HepG2 (cell line): ENCODE measurements around the gene TPI1. TPM values are rescaled to one million over a fixed set of nuclear protein-coding genes. Genes with fewer than 3 reads are reported as not detected.

Experiments
- ATF1 ChIP-seq: IDR thresholded peaks from 2 replicates; pipeline ENCODE4 v1.6.1; 2016; ENCODE audit warnings: mild to moderate bottlenecking, control low read depth
- BRCA1 ChIP-seq: sonication (generic); formaldehyde crosslinking; IDR thresholded peaks from 2 replicates; pipeline ENCODE4 v1.4.0; 2020; ENCODE audit warnings: missing genetic modification reagents
- FOXJ3 ChIP-seq: sonication (generic); formaldehyde crosslinking; IDR thresholded peaks from 2 replicates; pipeline ENCODE4 v1.4.0; 2020; ENCODE audit warnings: missing genetic modification reagents, mild to moderate bottlenecking, borderline replicate concordance
- FOXM1 ChIP-seq: sonication (generic); formaldehyde crosslinking; IDR thresholded peaks from 2 replicates; pipeline ENCODE4 v1.5.0; 2020; ENCODE audit warnings: missing genetic modification reagents
- FOXP1 ChIP-seq, 2 experiments: fragments of 450-650 bp in 1 of 2; IDR thresholded peaks; 2 replicates each; pipeline ENCODE4 v1.6.1; 2017 to 2018; ENCODE audit warnings: antibody characterized with exemption in 1 of 2
- HIC2 ChIP-seq: sonication (generic); formaldehyde crosslinking; IDR thresholded peaks from 2 replicates; pipeline ENCODE4 v1.9.0; 2022; ENCODE audit warnings: low read depth, missing genetic modification reagents
- HNRNPK ChIP-seq: fragments of 200-400 bp; formaldehyde crosslinking; IDR thresholded peaks from 2 replicates; pipeline ENCODE4 v1.6.1; 2018; ENCODE audit warnings: low read length, low read depth, moderate library complexity, mild to moderate bottlenecking; ENCODE audit not compliant: poor library complexity, severe bottlenecking
- HOXA7 ChIP-seq: sonication (generic); formaldehyde crosslinking; IDR thresholded peaks from 2 replicates; pipeline ENCODE4 v1.8.1; 2022; ENCODE audit warnings: mild to moderate bottlenecking, missing genetic modification reagents, moderate library complexity
- IRF9 ChIP-seq: sonication (generic); formaldehyde crosslinking; IDR thresholded peaks from 2 replicates; pipeline ENCODE4 v1.8.0; 2022; ENCODE audit warnings: missing genetic modification reagents, mild to moderate bottlenecking, borderline replicate concordance
- JUND ChIP-seq: sonication (generic); formaldehyde crosslinking; IDR thresholded peaks from 2 replicates; pipeline ENCODE4 v1.8.0; 2022; ENCODE audit warnings: mild to moderate bottlenecking, missing genetic modification reagents
- KAT8 ChIP-seq: IDR thresholded peaks from 2 replicates; pipeline ENCODE4 v1.6.1; 2016; ENCODE audit warnings: missing genetic modification reagents, missing compliant biosample characterization
- MED1 ChIP-seq: sonication (generic); formaldehyde crosslinking; IDR thresholded peaks from 2 replicates; pipeline ENCODE4 v1.4.0; 2020; ENCODE audit warnings: missing genetic modification reagents
- NFIC ChIP-seq: IDR thresholded peaks from 2 replicates; pipeline ENCODE4 v1.6.1; 2012; ENCODE audit warnings: mild to moderate bottlenecking, low read length, inconsistent platforms
- POLR2AphosphoS2 ChIP-seq: IDR thresholded peaks from 2 replicates; pipeline ENCODE4 v1.6.1; 2011; ENCODE audit warnings: low read depth, low read length, improper control_type of control experiment
- SAFB2 ChIP-seq: sonication (generic); formaldehyde crosslinking; IDR thresholded peaks from 2 replicates; pipeline ENCODE4 v1.5.1; 2020; ENCODE audit warnings: missing genetic modification reagents, low read depth, mild to moderate bottlenecking, borderline replicate concordance
- SP5 ChIP-seq: IDR thresholded peaks from 2 replicates; pipeline ENCODE4 v1.6.1; 2016; ENCODE audit warnings: low read depth, borderline replicate concordance
- ZBTB4 ChIP-seq: sonication (generic); formaldehyde crosslinking; IDR thresholded peaks from 2 replicates; pipeline ENCODE4 v1.4.0; 2020; ENCODE audit warnings: missing genetic modification reagents, mild to moderate bottlenecking, borderline replicate concordance
- ZNF34 ChIP-seq: sonication (generic); formaldehyde crosslinking; IDR thresholded peaks from 2 replicates; pipeline ENCODE4 v1.4.0; 2020; ENCODE audit warnings: mild to moderate bottlenecking, missing genetic modification reagents, borderline replicate concordance
- ZNF354B ChIP-seq: sonication (generic); formaldehyde crosslinking; IDR thresholded peaks from 2 replicates; pipeline ENCODE4 v1.8.0; 2022; ENCODE audit warnings: mild to moderate bottlenecking, missing genetic modification reagents
- ZNF543 ChIP-seq: sonication (generic); formaldehyde crosslinking; IDR thresholded peaks from 2 replicates; pipeline ENCODE4 v1.4.0; 2020; ENCODE audit warnings: mild to moderate bottlenecking, missing genetic modification reagents
- ZNF572 ChIP-seq: sonication (generic); formaldehyde crosslinking; IDR thresholded peaks from 2 replicates; pipeline ENCODE4 v1.5.1; 2020; ENCODE audit warnings: mild to moderate bottlenecking, missing genetic modification reagents
- ZNF773 ChIP-seq: sonication (generic); formaldehyde crosslinking; IDR thresholded peaks from 2 replicates; pipeline ENCODE4 v1.4.0; 2020; ENCODE audit warnings: missing genetic modification reagents, borderline replicate concordance
- ZNF776 ChIP-seq: sonication (generic); formaldehyde crosslinking; IDR thresholded peaks from 2 replicates; pipeline ENCODE4 v1.4.0; 2020; ENCODE audit warnings: mild to moderate bottlenecking, missing genetic modification reagents
- ZNF790 ChIP-seq: sonication (generic); formaldehyde crosslinking; IDR thresholded peaks from 2 replicates; pipeline ENCODE4 v1.8.0; 2022; ENCODE audit warnings: missing genetic modification reagents, mild to moderate bottlenecking, borderline replicate concordance
- polyA plus RNA-seq, 8 experiments: library from polyadenylated mRNA; depleted of rRNA in 3 of 8; stranded (reverse) in 7 of 8; unstranded in 1 of 8; fragments of >200 nt; fragmentation: Illumina TruSeq in 4 of 8; extraction: Trizol in 4 of 8; gene quantifications; 2 replicates each; pipeline versions ENCODE4 v1.2.1 to v1.2.3, GENCODE V29; 2011 to 2016; ENCODE audit warnings: low read depth in 4 of 8, missing spikeins in 1 of 8, mixed read lengths in 1 of 8; ENCODE audit not compliant: insufficient read depth in 1 of 8
- total RNA-seq, 5 experiments: library from RNA; depleted of rRNA; stranded (reverse); fragments of >200 nt; fragmentation: Illumina TruSeq; extraction: Trizol; gene quantifications; 2 replicates each; pipeline ENCODE4 v1.2.3, GENCODE V29; 2016; ENCODE audit warnings: low read depth in 1 of 5

The TPI1 gene
- total and polyA plus RNA-seq, 2 of the 13 experiments (the other 11 are each of a cell fraction or from before 2014, with no cell fraction given): 945 to 2,535 TPM

- TF ChIP-seq ZBTB4 (CRISPR knock-in tag): no peak
- no peak for TF ChIP-seq ATF1 (CRISPR knock-in tag)
- TF ChIP-seq ZNF34 (CRISPR knock-in tag): peak; percentile 93
- TF ChIP-seq FOXP1 (IDR thresholded peaks at IDR 0.05): no peak
- no peak for TF ChIP-seq FOXP1 (CRISPR knock-in tag; IDR thresholded peaks at IDR 0.05)
- peak; percentile 55 for TF ChIP-seq BRCA1 (CRISPR knock-in tag)
- no peak; the same call in 1 of the 2 replicates for TF ChIP-seq POLR2AphosphoS2
- TF ChIP-seq HNRNPK: peak; percentile 92
- TF ChIP-seq ZNF776 (CRISPR knock-in tag): no peak; the same call in 1 of the 2 replicates
- TF ChIP-seq FOXM1 (CRISPR knock-in tag): no peak
- TF ChIP-seq JUND (CRISPR knock-in tag): peak; percentile 69; the same call in 1 of the 2 replicates
- no peak for TF ChIP-seq IRF9 (CRISPR knock-in tag)
- peak; percentile 92 for TF ChIP-seq SP5
- TF ChIP-seq FOXJ3 (CRISPR knock-in tag): peak; percentile 47; the same call in 1 of the 2 replicates
- TF ChIP-seq MED1 (CRISPR knock-in tag): peak; percentile 76
- 0 out of 2 replicates have a peak, but pooled peaks have one; percentile 44 for TF ChIP-seq KAT8 (CRISPR knock-in tag)
- TF ChIP-seq ZNF543 (CRISPR knock-in tag): peak; percentile 74; the same call in 1 of the 2 replicates
- no peak for TF ChIP-seq ZNF354B (CRISPR knock-in tag)
- TF ChIP-seq ZNF773 (CRISPR knock-in tag): peak; percentile 48; the same call in 1 of the 2 replicates
- TF ChIP-seq ZNF790 (CRISPR knock-in tag): no peak
- 0 out of 2 replicates have a peak, but pooled peaks have one; percentile 11 for TF ChIP-seq SAFB2 (CRISPR knock-in tag)
- no peak for TF ChIP-seq NFIC
- TF ChIP-seq ZNF572 (CRISPR knock-in tag): peak; percentile 57; the same call in 1 of the 2 replicates
- TF ChIP-seq HIC2 (CRISPR knock-in tag): no peak
- TF ChIP-seq HOXA7 (CRISPR knock-in tag): peak; percentile 81
Observed at GRCh38 chr12:6872073-6873048, 5.0 kb downstream of the TPI1 start (continued).
